GM23338 (cell line): ENCODE results near the gene SCLT1. TPM values are rescaled to one million over a fixed set of nuclear protein-coding genes. Genes with fewer than 3 reads are reported as not detected.

Experiments used
- ATAC-seq: fragments of 200-7000 bp; cut with Tn5 transposase; 3 replicates; pipeline ENCODE4 v1.9.1; 2020
- DNase-seq: peaks from one replicate; pipeline ENCODE4 v3.0.0-alpha.2; 2015; ENCODE audit warnings: low spot score
- H2AFZ ChIP-seq: fragments of 200-600 bp; sonication (generic); 2 replicates; pipeline ENCODE4 v1.8.0; 2016; ENCODE audit warnings: antibody characterized with exemption, mild to moderate bottlenecking, moderate library complexity
- H3F3A ChIP-seq: fragments of 200-600 bp; sonication (generic); replicated peaks from 2 replicates; pipeline ENCODE4 v1.8.0; 2017; ENCODE audit warnings: antibody characterized with exemption, mixed run types, low read depth
- H3K27ac ChIP-seq: fragments of 200-600 bp; sonication (generic); 2 replicates; pipeline ENCODE4 v1.6.1; 2016; ENCODE audit warnings: low read depth
- H3K27me3 ChIP-seq: fragments of 200-600 bp; sonication (generic); 2 replicates; pipeline ENCODE4 v1.8.0; 2016; ENCODE audit warnings: mild to moderate bottlenecking, mixed run types, moderate library complexity; ENCODE audit not compliant: insufficient read depth
- H3K36me3 ChIP-seq: fragments of 200-600 bp; sonication (generic); 2 replicates; pipeline ENCODE4 v1.8.0; 2016; ENCODE audit warnings: mild to moderate bottlenecking; ENCODE audit not compliant: insufficient read depth
- H3K4me1 ChIP-seq: fragments of 200-600 bp; sonication (generic); 2 replicates; pipeline ENCODE4 v1.8.0; 2016; ENCODE audit warnings: mild to moderate bottlenecking, moderate library complexity; ENCODE audit not compliant: insufficient read depth
- H3K4me2 ChIP-seq: fragments of 200-600 bp; sonication (generic); 2 replicates; pipeline ENCODE4 v1.7.1; 2017; ENCODE audit warnings: mixed run types
- H3K4me3 ChIP-seq: fragments of 200-600 bp; sonication (generic); 2 replicates; pipeline ENCODE4 v1.6.1; 2016; ENCODE audit warnings: mixed run types
- H3K79me2 ChIP-seq: fragments of 200-600 bp; sonication (generic); replicated peaks from 2 replicates; pipeline ENCODE4 v1.8.0; 2017; ENCODE audit warnings: mild to moderate bottlenecking; ENCODE audit not compliant: insufficient read depth
- H3K9me2 ChIP-seq: fragments of 200-600 bp; sonication (generic); 2 replicates; pipeline ENCODE4 v1.8.0; 2017; ENCODE audit not compliant: insufficient read depth
- H4K20me1 ChIP-seq: fragments of 200-600 bp; sonication (generic); replicated peaks from 2 replicates; pipeline ENCODE4 v1.8.0; 2017; ENCODE audit warnings: mild to moderate bottlenecking; ENCODE audit not compliant: insufficient read depth
- H3K27ac Mint-ChIP-seq: 2 replicates; pipeline ENCODE4 v1.8.0; 2020; ENCODE audit warnings: inconsistent platforms, mild to moderate bottlenecking, moderate library complexity, mixed read lengths
- H3K27me3 Mint-ChIP-seq: 3 replicates; pipeline ENCODE4 v1.8.0; 2022; ENCODE audit warnings: low read depth, mild to moderate bottlenecking, moderate library complexity, mixed read lengths, inconsistent platforms; ENCODE audit not compliant: insufficient read depth, poor library complexity
- H3K36me3 Mint-ChIP-seq: 3 replicates; pipeline ENCODE4 v1.8.0; 2021; ENCODE audit warnings: low read depth, mild to moderate bottlenecking, inconsistent platforms, moderate library complexity, mixed read lengths
- H3K4me1 Mint-ChIP-seq: 3 replicates; pipeline ENCODE4 v1.8.0; 2020; ENCODE audit warnings: mild to moderate bottlenecking, inconsistent platforms, mixed read lengths
- H3K4me3 Mint-ChIP-seq: 3 replicates; pipeline ENCODE4 v1.8.0; 2021; ENCODE audit warnings: moderate library complexity, mild to moderate bottlenecking, inconsistent platforms, mixed read lengths
- H3K9me3 Mint-ChIP-seq: 3 replicates; pipeline ENCODE4 v1.8.0; 2020; ENCODE audit warnings: moderate library complexity, mild to moderate bottlenecking, inconsistent platforms, mixed read lengths
- CTCF ChIP-seq, 2 experiments: fragments of 200-600 bp in 1 of 2; sonication (generic) in 1 of 2; conservative IDR thresholded peaks; 2 replicates each; pipeline versions ENCODE4 v1.5.1 to v1.6.1; 2016 to 2017; ENCODE audit warnings: antibody characterized with exemption in 2 of 2, low read depth in 2 of 2, mild to moderate bottlenecking in 2 of 2, moderate library complexity in 1 of 2
- EZH2 ChIP-seq: fragments of 200-600 bp; sonication (generic); IDR thresholded peaks from one replicate; pipeline ENCODE4 v1.8.0; 2017; ENCODE audit warnings: antibody characterized with exemption, mild to moderate bottlenecking, low read depth; ENCODE audit not compliant: unreplicated experiment
- EZH2phosphoT487 ChIP-seq: fragments of 200-600 bp; sonication (generic); IDR thresholded peaks from one replicate; pipeline ENCODE4 v1.8.1; 2018; ENCODE audit warnings: antibody characterized with exemption; ENCODE audit not compliant: unreplicated experiment
- NANOG ChIP-seq: IDR thresholded peaks from 2 replicates; pipeline ENCODE4 v1.6.1; 2016; ENCODE audit warnings: antibody characterized with exemption, borderline replicate concordance
- POLR2AphosphoS5 ChIP-seq: IDR thresholded peaks from 2 replicates; pipeline ENCODE4 v1.6.1; 2016; ENCODE audit warnings: antibody characterized with exemption, low read depth
- REST ChIP-seq: IDR thresholded peaks from one replicate; pipeline ENCODE4 v1.6.1; 2018; ENCODE audit warnings: antibody characterized with exemption; ENCODE audit not compliant: unreplicated experiment
- STAT1 ChIP-seq: IDR thresholded peaks from one replicate; pipeline ENCODE4 v1.6.1; 2016; ENCODE audit warnings: antibody characterized with exemption; ENCODE audit not compliant: unreplicated experiment
- ZNF114 ChIP-seq: fragments of 250-450 bp; sonication (Bioruptor Pico); IDR thresholded peaks from 2 replicates; pipeline ENCODE4 v1.5.0; 2020; ENCODE audit warnings: mild to moderate bottlenecking, moderate library complexity
- ZNF331 ChIP-seq: fragments of 250-450 bp; sonication (Bioruptor Pico); IDR thresholded peaks from 2 replicates; pipeline ENCODE4 v1.5.0; 2020; ENCODE audit warnings: low read depth, mild to moderate bottlenecking, moderate library complexity
- ZNF462 ChIP-seq: fragments of 250-450 bp; sonication (Bioruptor Pico); IDR thresholded peaks from 2 replicates; pipeline ENCODE4 v1.5.0; 2020; ENCODE audit warnings: mild to moderate bottlenecking, moderate library complexity
- polyA plus RNA-seq: library from polyadenylated mRNA; unstranded; fragments of >200 nt; fragmentation: Nextera tagmentation; extraction: Ambion mirVana; gene quantifications from 2 replicates; pipeline ENCODE4 v1.2.1, GENCODE V29; 2016
- total RNA-seq: library from RNA; depleted of rRNA; stranded (reverse); fragments of >200 nt; shearing (Covaris generic); gene quantifications from 2 replicates; pipeline ENCODE4 v1.2.3, GENCODE V29; 2014

Gene SCLT1
- total and polyA plus RNA-seq, 2 experiments from 2014 or later = 18.5 to 18.9 TPM

GRCh38 chr4:129110931-129111330 is 17.6 kb upstream of the SCLT1 start (continued):
- TF ChIP-seq CTCF (conservative IDR thresholded peaks at IDR 0.05; ENCODE audit: low read depth in 2 of 2) (no peak), EZH2 (no peak), REST (no peak), POLR2AphosphoS5 (no peak), NANOG (no peak), EZH2phosphoT487 (no peak), ZNF114 (no peak), STAT1 (no peak)

GRCh38 chr4:129109965-129110824 is 16.9 kb upstream of the SCLT1 start:
- Mint-ChIP-seq H3K4me1 (peaks cover 19% of the 10 kb centered on the region), H3K4me3 (no peak overlapping the region), H3K27me3 (no peaks in the 10 kb centered on the region), H3K36me3 (no peaks in the 10 kb centered on the region), H3K9me3 (no peaks in the 10 kb centered on the region), H3K27ac (peak overlapping the region; percentile 16; the same call in 1 of the 2 replicates)
- Histone ChIP-seq H3K9me2 (peaks cover 13% of the 10 kb centered on the region), H4K20me1 (no peaks in the 10 kb centered on the region), H3K27ac (no peak overlapping the region), H2AFZ (peak overlapping the region; percentile 67; the same call in 1 of the 2 replicates), H3K4me2 (0 out of 2 replicates have a peak overlapping the region, but pooled peaks have one; percentile 7), H3K4me1 (peaks cover 13% of the 10 kb centered on the region; the same call in 1 of the 2 replicates), H3K27me3 (no peaks in the 10 kb centered on the region), H3K4me3 (no peak overlapping the region), H3K79me2 (no peaks in the 10 kb centered on the region), H3F3A (no peaks in the 10 kb centered on the region), H3K36me3 (no peaks in the 10 kb centered on the region)
- ATAC-seq = peak; percentile 58
- TF ChIP-seq ZNF331 (CRISPR knock-in tag) (no peak), ZNF462 (CRISPR knock-in tag) (peak; percentile 15; the same call in 1 of the 2 replicates)
- peak; percentile 28 for DNase-seq
